GM18951 (cell line): ENCODE measurements around the gene LILRA6.
"Not testable (repeated sequence)": the region's sequence is repeated elsewhere in the genome, so short reads cannot be mapped to it uniquely, and the experiment has no call there.

Experiments used
- POLR2A ChIP-seq: IDR thresholded peaks from 4 replicates; pipeline ENCODE4 v1.6.1; 2011; ENCODE audit warnings: mild to moderate bottlenecking; ENCODE audit not compliant: insufficient read length, insufficient read depth; ENCODE audit errors: extremely low read depth
- in situ Hi-C: fragments of 300-500 bp; cut with MboI; formaldehyde crosslinking; loops from one replicate; pipeline ENCODE4 v1.12.0; 2022; ENCODE audit warnings: low sequenced_read_pairs, mixed read lengths, inconsistent platforms; ENCODE audit not compliant: unreplicated experiment

Gene LILRA6

GRCh38 chr19:54275951-54276350 is 33.4 kb upstream of the LILRA6 start:
- in situ Hi-C loops = no loop called here
- TF ChIP-seq POLR2A = no peak

- in situ Hi-C loops = not testable (repeated sequence)
Measured at GRCh38 chr19:54274516-54274915, 31.9 kb upstream of the LILRA6 start.

- in situ Hi-C loops = no loop called here
- no peak for TF ChIP-seq POLR2A
Measured at GRCh38 chr19:54273821-54274220, 31.2 kb upstream of the LILRA6 start.

- in situ Hi-C loops = not testable (repeated sequence)
Measured at GRCh38 chr19:54272181-54272580, 29.6 kb upstream of the LILRA6 start.

GRCh38 chr19:54271587-54271986 is 29.0 kb upstream of the LILRA6 start:
- in situ Hi-C loops = not testable (repeated sequence)

GRCh38 chr19:54271106-54271505 is 28.5 kb upstream of the LILRA6 start:
- TF ChIP-seq POLR2A = no peak

GRCh38 chr19:54268936-54269335 is 26.3 kb upstream of the LILRA6 start:
- no peak for TF ChIP-seq POLR2A
- in situ Hi-C loops = no loop called here

More at GRCh38 chr19:54271106-54271505, 28.5 kb upstream of the LILRA6 start:
- in situ Hi-C loops = no loop called here

GRCh38 chr19:54266133-54266532 is 23.5 kb upstream of the LILRA6 start:
- in situ Hi-C loops = no loop called here
- TF ChIP-seq POLR2A = no peak

- in situ Hi-C loops = no loop called here
- TF ChIP-seq POLR2A = no peak
Measured at GRCh38 chr19:54262470-54262869, 19.9 kb upstream of the LILRA6 start.

- in situ Hi-C loops = no loop called here
- TF ChIP-seq POLR2A = no peak
Measured at GRCh38 chr19:54262066-54262465, 19.5 kb upstream of the LILRA6 start.

GRCh38 chr19:54257116-54257480 is 14.5 kb upstream of the LILRA6 start, which contains the start of gene LILRB5:
Gene LILRB5, minus strand, starts transcription at chr19:54257273. Its CDS starts 80 bp downstream, at chr19:54257193.
- TF ChIP-seq POLR2A = no peak
- in situ Hi-C loops = no loop called here

- in situ Hi-C loops = no loop called here
- TF ChIP-seq POLR2A = no peak
Measured at GRCh38 chr19:54256250-54257115, 13.9 kb upstream of the LILRA6 start.

GRCh38 chr19:54255105-54255775 is 12.7 kb upstream of the LILRA6 start:
- in situ Hi-C loops = no loop called here
- no peak for TF ChIP-seq POLR2A

- no peak for TF ChIP-seq POLR2A
- in situ Hi-C loops = no loop called here
Measured at GRCh38 chr19:54254195-54254906, 11.8 kb upstream of the LILRA6 start.
